ENCODE data around the gene BAHCC1.

Gene BAHCC1

GRCh38 chr17:81427173-81428120, 32.2 kb downstream of the BAHCC1 start:
- no peak for DNase-seq (ENCODE audit: low spot score)

DNA sequence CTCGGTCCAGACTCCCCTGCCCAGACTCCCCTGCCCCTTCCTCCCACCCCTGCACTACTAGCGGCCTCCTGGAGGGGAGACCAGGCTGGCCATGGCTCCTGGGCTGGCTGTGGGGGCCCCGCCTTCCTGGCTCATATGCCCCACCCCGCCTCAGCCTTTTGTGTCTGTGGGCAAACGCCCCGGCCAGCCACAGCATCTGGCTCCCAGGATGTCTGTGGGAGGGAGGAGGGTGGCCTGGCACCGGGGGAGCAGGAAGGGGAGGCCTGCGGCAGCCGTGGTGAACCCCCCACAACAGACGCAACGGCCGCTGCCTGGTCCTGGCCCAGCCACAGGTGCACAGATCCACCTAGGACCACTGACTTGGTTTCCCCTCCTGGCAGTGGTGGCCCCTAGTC, 32.9 kb downstream of the BAHCC1 start:
- no peak for DNase-seq (ENCODE audit: low spot score)

- DNase-seq (ENCODE audit: low spot score), result no peak
These were observed 33.3 kb downstream of the BAHCC1 start for GRCh38 chr17:81428516-81428915.

DNA sequence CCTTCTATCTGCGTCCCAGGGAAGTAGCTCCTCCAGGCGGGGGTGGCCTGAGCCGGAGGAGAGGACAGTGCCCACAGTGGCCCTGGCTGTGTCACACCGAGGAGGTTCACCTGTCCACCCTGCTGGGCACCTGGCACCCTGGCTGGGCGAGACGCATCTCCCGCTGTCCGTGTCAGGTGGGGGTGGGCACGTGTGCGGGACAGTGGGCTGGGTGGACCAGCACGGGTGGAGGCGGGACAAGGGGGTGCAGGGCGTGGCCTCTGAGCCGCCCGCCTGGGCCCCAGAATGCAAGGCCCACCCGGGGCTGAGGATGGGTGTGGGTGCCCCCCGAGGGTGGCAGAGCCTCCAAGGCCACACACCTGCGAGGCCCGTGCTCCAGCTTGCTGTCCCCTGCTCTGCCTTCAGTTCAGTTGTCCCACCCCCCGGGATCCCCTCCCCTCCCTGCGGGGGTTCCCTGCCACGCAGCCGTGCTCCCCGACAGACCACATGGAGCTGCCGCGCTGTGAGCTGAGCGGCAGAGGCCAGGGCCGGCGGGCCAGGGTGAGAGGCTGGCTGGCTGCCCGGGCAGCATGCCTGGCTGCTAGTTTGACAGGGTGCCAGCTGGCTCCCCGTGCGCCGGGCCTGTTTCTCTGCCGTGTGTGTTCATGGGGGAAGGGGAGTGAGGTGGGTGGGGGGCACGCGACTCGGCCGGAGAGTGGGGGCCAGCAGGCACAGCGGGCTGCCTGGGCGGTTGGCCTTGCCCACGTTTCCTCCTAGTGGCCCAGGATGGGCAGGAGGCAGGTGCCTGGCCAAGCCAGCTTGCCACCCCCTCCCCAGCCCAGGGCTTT, 33.9 kb downstream of the BAHCC1 start:
- DNase-seq (ENCODE audit: low spot score), result no peak

DNA sequence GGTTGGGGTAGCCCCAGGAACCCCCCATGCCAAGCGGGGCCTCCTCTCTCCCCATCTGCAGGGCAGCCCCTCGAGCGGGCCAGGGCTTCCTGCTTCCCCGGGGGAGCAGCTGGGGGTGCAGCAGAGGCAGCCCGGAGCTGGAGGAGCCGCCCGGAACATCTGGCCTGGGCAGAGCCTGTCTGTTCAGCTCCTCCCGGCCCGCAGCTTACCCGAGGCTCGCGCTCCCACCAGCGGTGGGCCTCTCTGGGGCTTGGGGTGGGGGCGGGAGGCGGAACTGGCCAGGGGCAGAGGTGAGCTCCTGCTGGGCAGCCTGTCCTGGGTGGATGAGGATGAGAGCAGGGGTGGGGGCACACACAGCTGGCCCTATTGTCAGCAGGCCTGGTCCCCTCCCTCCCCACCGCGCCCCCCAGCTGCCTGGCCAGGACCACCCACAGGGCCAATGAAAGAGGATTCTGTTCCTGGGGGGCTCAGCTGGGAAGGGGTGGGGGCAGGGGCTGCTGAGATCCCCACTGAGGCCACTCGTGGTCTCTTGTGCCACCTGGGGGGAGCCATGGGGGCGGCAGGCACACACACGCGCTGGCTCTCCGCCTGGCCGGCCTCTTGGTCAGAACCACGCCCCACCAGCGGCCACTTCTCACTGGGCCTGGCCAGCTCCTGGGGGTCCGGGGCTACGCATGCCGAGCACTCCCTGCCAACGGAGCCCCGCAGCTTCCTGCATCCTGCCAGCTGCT, 34.7 kb downstream of the BAHCC1 start:
- DNase-seq (ENCODE audit: low spot score), result no peak

GRCh38 chr17:81431545-81432482, 36.6 kb downstream of the BAHCC1 start:
- DNase-seq (ENCODE audit: low spot score), result no peak

- DNase-seq (ENCODE audit: low spot score), result no peak
These were observed 37.7 kb downstream of the BAHCC1 start for GRCh38 chr17:81432941-81433340.

DNA sequence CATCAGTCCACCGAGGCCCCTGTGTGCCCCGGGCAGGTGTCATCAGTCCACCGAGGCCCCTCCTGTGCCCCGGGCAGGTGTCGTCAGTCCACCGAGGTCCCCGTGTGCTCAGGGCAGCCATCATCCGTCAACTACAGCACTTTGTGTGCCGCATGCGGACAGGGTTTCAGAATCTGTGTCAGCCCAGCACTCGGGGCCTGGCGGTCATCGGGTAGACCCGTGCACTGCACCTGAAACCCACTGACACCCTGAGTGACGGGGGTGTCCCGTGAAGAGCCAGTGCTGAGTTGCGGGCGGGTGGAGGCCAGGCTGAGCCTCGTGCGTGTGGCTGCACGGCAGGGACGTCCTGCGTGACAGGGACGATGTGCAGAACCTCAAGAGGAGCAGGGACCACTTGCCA, 38.4 kb downstream of the BAHCC1 start:
- DNase-seq (ENCODE audit: low spot score), result no peak

- no peak for DNase-seq (ENCODE audit: low spot score)
These were observed 38.8 kb downstream of the BAHCC1 start for GRCh38 chr17:81434072-81434471.

DNA sequence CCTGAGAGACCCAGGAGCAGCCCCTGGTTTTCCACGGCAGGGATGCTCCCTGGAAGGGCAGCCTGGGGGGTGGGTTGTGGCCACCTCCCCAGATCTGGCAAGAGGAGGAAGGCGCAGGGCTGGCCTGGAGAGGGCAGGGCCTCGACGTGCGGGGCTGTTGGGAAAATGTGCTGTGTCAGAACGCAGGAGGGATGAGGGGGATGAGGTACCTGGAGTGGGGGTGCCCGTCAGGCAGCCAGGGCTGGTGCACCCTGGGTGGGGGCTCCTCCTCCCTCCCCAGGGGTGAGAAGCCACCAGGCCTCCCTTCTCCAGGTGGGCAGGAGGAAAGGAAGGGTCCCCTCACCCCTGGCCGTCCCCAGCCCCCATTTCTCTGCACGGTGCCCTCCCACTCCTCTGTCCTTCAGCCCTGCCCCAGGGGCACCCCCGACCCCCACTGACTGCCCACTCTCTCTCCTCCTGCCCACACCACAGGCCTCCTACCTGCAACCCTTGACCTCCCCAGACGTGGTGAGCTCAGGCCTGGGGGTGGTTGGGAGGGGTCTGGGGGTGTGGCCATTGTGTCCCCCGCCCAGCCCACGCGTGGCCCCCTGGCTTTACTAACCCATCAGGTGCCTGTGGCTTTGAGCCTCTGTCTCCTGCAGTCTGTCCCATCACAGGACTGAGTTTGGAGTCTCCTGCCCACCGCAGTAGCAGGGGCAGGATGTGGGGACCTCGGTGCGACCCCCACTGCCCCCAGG, 39.6 kb downstream of the BAHCC1 start:
- no peak for DNase-seq (ENCODE audit: low spot score)

- no peak for DNase-seq (ENCODE audit: low spot score)
These were observed 40.5 kb downstream of the BAHCC1 start for GRCh38 chr17:81435652-81436293.

DNA sequence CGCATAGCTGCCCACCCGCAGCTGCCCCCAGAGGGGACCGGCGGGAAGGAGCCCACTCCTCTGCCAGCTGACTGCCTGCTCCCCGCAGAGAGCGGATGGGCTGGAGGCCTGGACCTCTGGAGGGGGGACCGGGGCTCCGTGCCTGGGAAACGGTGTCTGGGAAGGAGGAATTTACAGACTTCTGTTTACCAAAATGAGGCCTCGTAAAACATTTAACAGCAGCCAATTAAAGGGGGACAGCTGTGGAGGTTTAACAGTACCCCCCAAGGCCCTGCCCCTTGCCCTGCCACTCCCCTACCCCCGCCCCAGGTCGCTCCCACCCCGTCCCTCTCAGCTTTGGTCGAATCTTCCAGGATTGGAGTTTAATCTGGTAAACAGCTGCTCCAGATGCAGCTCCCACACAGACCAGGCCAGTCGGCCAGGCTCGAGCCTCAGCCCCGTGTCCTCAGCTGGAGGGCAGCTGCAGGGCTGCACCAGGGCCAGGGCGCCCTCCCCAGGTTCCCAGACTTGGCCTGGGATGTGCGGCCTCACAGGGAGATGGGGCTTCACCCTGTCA, 41.1 kb downstream of the BAHCC1 start:
- DNase-seq (ENCODE audit: low spot score), result no peak

GRCh38 chr17:81437191-81437651, 42.0 kb downstream of the BAHCC1 start:
- no peak for DNase-seq (ENCODE audit: low spot score)

- DNase-seq (ENCODE audit: low spot score), result no peak
These were observed 42.9 kb downstream of the BAHCC1 start for GRCh38 chr17:81438007-81438659.

- DNase-seq (ENCODE audit: low spot score), result no peak
These were observed 43.4 kb downstream of the BAHCC1 start for GRCh38 chr17:81438688-81439087.

GRCh38 chr17:81440051-81440471, 44.8 kb downstream of the BAHCC1 start:
- no peak for DNase-seq (ENCODE audit: low spot score)

DNA sequence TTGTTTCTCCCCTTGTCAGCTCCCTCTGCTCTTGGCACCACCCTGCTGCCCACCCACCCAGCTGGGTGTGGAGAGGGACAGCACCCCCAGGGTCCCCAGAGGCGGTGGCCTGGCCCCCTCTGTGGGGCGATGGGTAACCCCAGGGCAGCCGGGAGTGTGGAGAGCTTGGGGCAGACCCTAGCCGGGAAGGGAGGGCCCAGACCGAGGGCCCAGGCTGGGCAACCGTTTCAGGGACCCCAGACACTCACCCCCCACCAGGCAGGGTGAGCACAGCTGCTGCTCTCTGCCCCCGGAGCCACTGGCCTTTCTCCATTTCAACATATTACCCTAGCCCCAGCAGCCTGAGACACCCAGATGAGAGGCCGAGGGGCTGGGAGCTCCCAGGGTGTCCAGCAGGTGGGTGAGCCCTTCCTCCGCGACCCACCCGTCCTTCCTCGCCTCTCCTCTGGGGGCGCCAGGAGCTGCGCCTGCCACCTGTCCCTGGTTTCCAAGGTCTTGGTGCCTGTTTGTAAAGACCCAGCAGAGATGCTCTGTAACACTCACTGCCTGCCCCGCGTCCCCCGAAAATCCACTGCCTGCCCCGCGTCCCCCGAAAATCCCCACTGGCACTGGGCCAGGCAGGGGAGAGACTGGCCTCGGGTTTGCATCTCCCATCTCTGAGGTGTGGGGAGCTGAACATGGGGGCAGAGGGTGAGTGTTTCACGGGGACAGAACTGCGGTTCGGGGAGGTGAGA, 45.4 kb downstream of the BAHCC1 start:
- no peak for DNase-seq (ENCODE audit: low spot score)

GRCh38 chr17:81442791-81443190, 47.5 kb downstream of the BAHCC1 start:
- DNase-seq (ENCODE audit: low spot score), result no peak
